GM12891 (cell line): ENCODE data around the gene ADAMTS10.

Experiments used
- DNase-seq: peaks from one replicate; pipeline ENCODE4 v3.0.0; 2011; ENCODE audit warnings: low spot score; ENCODE audit not compliant: insufficient read length
- FAIRE-seq: peaks from 2 replicates; lab custom pipeline; 2011; peaks lifted over from hg19 to GRCh38; lab: Jason Lieb, UNC
- PAX5 ChIP-seq: IDR thresholded peaks from 2 replicates; pipeline ENCODE4 v1.6.1; 2011; ENCODE audit warnings: low read length, moderate library complexity, mild to moderate bottlenecking; ENCODE audit not compliant: insufficient read depth, severe bottlenecking
- POLR2A ChIP-seq: IDR thresholded peaks from 2 replicates; pipeline ENCODE4 v1.6.1; 2011; ENCODE audit warnings: low read depth, low read length, control low read depth
- POLR2AphosphoS5 ChIP-seq: IDR thresholded peaks from 2 replicates; pipeline ENCODE4 v1.6.1; 2011; ENCODE audit warnings: low read depth, low read length, control low read depth
- POU2F2 ChIP-seq: IDR thresholded peaks from 2 replicates; pipeline ENCODE4 v1.6.1; 2011; ENCODE audit warnings: low read depth, mild to moderate bottlenecking, control low read depth, low read length, moderate library complexity
- SPI1 ChIP-seq: IDR thresholded peaks from 2 replicates; pipeline ENCODE4 v1.6.1; 2011; ENCODE audit warnings: low read depth, low read length, control low read depth
- TAF1 ChIP-seq: IDR thresholded peaks from 2 replicates; pipeline ENCODE4 v1.6.1; 2011; ENCODE audit warnings: low read depth, low read length, control low read depth

Gene ADAMTS10

DNA sequence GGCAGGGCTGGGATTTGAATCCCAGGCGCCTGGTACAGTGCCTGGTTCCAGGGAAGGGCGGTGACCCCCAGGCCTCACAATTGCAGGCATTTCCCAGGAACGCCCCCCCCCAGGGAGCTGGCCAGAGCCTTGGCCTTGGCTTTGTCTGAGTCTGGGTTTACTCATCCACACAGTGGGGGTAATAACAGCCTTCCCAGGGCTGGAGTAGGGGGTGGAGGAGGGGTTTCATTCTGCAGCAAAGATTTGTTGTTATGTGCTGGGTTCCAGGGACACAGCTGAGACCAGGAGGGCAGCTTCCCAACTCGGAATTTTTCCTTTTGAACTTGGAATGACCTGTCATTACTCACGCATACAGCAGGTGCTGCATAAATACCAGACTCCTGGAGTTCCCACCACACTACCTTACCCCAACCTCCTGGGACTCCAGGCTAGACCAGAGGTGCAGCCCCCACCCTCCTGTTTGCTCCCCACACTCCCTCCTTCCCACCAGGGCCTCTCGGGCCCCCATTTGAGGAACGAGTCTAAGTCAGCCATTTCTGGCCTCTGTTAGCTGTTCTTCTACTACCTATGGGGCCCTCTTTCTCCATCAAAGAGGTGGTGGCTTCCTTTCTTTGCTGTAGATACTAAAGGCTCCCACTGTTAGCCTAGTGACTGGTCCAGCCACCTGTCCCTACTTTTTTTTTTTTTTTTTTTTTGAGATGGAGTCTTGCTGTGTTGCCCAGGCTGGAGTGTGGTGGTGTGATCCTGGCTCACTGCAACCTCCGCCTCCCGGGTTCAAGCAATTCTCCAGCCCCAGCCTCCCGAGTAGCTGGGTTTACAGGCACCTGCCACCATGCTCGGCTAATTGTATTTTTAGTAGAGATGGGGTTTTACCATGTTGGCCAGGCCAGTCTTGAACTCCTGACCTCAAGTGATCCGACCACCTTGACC lies 1.6 kb upstream of the ADAMTS10 start:
- TF ChIP-seq POLR2A (no peak), POLR2AphosphoS5 (no peak), SPI1 (no peak), TAF1 (no peak), POU2F2 (no peak), PAX5 (no peak)
- FAIRE-seq (no peak), DNase-seq (no peak)

DNA sequence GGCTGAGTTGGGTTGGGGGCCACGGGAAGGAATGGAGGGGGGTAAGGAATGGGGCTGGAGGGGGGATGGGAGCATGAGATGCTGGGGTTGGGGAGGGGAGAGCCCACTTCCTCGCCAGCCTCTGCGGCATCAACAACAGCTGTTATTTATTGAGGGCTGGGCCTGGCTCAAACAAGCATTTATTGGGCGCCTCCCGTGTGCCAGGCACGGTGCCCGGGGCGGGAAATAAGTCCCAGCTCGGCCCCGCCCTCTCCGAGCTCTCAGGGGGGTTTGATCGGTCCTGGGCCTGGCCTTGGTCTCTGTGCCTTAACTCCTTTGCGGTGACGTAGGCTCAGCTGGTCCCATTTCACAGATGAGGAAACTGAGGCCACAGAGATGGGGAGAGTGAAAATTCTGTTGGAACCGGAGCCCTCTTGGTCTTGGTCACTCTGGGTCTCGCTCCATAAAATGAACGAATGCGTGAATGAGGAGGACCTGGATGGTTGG lies 919 bp upstream of the ADAMTS10 start:
- DNase-seq (no peak), FAIRE-seq (no peak)
- TF ChIP-seq POLR2AphosphoS5 (no peak), POU2F2 (no peak), PAX5 (no peak), TAF1 (no peak), SPI1 (no peak)

DNA sequence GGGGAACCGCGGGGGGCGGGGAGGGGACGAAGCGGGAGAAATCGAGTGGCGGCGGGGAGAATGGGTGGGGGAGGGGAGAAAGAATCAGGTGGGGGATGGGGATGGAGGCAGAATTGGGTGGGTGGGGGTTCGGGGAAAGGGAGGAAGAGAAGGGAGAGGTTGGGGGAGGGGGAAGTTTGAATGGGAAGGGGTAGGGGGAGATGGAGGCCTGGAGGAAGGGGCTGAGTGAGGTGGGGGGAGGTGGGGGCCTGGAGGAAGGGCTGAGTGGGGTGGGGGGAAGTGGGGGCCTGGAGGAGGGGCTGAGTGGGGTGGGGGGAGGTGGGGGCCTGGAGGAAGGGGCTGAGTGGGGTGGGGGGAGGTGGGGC lies 403 bp upstream of the ADAMTS10 start:
- DNase-seq (no peak), FAIRE-seq (no peak)
- TF ChIP-seq SPI1 (no peak), PAX5 (no peak), TAF1 (no peak), POLR2A (no peak), POU2F2 (no peak), POLR2AphosphoS5 (no peak)

DNA sequence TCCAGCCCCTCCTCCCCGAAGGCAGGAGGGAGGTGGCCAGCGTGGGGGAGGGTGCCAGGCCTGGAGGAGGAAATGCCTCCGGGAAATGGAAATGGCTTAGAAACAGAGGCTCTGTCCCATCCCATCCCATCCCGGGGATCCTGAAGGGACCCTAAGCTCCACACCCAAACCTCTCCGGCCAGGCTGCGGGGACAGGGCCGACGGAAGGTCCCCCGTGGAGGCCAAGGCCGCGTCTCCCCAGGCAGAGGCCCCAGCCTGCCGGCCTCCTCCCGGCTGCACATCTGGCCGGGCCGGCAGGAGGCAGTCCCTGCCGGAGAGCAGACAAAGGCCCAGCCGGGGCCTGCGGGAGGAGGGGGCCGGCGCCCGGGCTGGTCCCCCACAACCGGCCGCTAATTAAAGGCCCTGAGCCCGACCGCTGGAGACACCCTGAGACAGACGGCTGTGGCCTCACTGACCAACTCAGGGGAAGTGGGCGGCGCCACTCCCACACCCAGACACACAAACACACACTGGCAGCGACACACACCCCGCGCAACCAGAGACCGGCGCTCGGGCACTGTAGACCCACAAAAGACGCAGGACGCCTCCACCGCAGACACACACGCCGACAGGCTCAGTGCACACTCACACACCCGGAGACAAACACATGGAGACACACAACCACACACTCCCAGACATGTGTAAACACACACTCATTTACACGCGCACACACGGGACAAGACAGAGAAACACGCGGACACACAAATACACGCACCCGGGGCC lies 1.1 kb downstream of the ADAMTS10 start:
- DNase-seq = no peak
- TF ChIP-seq POU2F2 (no peak), POLR2A (no peak), POLR2AphosphoS5 (no peak), PAX5 (no peak), SPI1 (no peak), TAF1 (no peak)
- no peak for FAIRE-seq

DNA sequence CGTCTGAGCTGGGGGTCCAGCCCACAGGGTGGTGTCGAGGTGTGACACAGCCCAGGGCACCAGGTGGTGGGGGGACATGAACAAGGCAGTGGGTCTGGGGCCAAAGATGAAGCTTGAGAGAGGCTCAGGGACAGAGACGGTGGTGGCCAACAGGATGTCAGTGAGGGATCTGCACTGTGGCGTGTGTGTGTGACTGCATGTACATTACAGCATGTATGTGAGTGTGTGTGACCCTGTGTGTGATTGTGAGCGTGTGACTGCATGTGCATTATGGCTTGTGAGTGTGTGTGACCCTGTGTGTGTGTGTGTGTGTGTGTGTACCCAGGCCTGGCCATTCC lies 1.6 kb downstream of the ADAMTS10 start:
- TF ChIP-seq TAF1 (no peak), POU2F2 (no peak), PAX5 (no peak), POLR2AphosphoS5 (no peak), POLR2A (no peak), SPI1 (no peak)
- FAIRE-seq (no peak), DNase-seq (no peak)

- FAIRE-seq (no peak), DNase-seq (no peak)
- no peak for TF ChIP-seq SPI1
- no peak for TF ChIP-seq POU2F2
- TF ChIP-seq TAF1 = no peak
- TF ChIP-seq POLR2A = no peak
Observed at GRCh38 chr19:8607386-8607785, 3.1 kb downstream of the ADAMTS10 start.

DNA sequence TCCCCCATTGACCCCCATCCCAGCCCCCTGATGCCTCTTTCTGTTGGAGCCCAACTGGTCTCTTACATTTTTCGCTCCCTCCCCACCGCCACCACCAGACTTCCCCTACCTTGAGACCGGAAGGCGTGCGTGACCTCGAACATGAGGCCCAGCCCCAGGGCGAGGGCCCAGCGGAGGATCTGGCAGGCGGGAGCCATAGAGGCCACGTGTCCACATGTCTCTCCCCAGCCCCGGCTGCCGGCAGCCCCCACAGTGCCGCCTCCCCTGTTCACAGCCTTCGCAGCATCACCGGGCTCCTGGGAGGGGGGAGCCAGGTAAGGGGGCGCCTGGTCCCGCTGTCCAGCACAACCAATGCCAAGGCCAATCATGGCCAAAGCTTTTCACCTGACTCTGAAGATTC lies 5.0 kb downstream of the ADAMTS10 start:
- FAIRE-seq (no peak), DNase-seq (no peak)
- TF ChIP-seq TAF1 = no peak
- no peak for TF ChIP-seq SPI1
- TF ChIP-seq POLR2AphosphoS5 = no peak
- no peak for TF ChIP-seq POU2F2
- no peak for TF ChIP-seq PAX5
- no peak for TF ChIP-seq POLR2A

DNA sequence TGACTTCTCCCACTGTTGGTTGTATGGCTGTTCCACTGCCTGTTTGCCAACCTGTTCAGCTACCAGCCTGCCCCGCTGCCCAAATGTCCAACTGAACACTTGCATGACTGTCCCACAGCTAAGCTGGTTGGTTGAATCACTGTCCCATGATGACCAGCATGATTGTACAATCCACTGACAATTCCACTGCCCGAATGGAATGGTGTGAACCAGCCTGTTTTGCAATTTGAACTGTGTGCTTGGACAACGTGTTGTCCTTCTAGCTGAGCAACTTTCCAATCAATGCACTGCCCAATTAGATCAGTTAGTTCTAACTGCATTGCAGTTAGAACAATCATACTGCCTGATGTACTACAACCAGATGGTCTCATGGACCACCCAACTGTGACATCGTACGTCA lies 8.7 kb downstream of the ADAMTS10 start:
- TF ChIP-seq TAF1 (no peak), POU2F2 (no peak), POLR2AphosphoS5 (no peak), PAX5 (no peak), POLR2A (no peak), SPI1 (no peak)
- FAIRE-seq = no peak
- DNase-seq = no peak

GRCh38 chr19:8600816-8601215 lies 9.7 kb downstream of the ADAMTS10 start:
- FAIRE-seq = no peak

More at GRCh38 chr19:8600816-8601215, 9.7 kb downstream of the ADAMTS10 start:
- DNase-seq = no peak
- no peak for TF ChIP-seq POLR2A
- TF ChIP-seq SPI1 = no peak
- TF ChIP-seq PAX5 = no peak
- TF ChIP-seq POU2F2 = no peak
- TF ChIP-seq POLR2AphosphoS5 = no peak
